Smooth muscle cell (in vitro differentiated cells): Measurements from ENCODE around the gene KCNS1. TPM values are rescaled to one million over a fixed set of nuclear protein-coding genes. Genes with fewer than 3 reads are reported as not detected.

Experiments used
- DNase-seq: peaks from one replicate; lab custom pipeline; 2025; ENCODE audit not compliant: unreplicated experiment; lab: John Stamatoyannopoulos, UW
- H2AFZ ChIP-seq: fragments of 200-600 bp; sonication (generic); 2 replicates; pipeline ENCODE4 v1.6.0; 2016; ENCODE audit warnings: antibody characterized with exemption, low read depth, mild to moderate bottlenecking
- H3F3A ChIP-seq: fragments of 200-600 bp; sonication (generic); 2 replicates; pipeline ENCODE4 v1.6.0; 2017; ENCODE audit warnings: antibody characterized with exemption, low read depth
- H3K27ac ChIP-seq: fragments of 200-600 bp; sonication (generic); 2 replicates; pipeline ENCODE4 v1.5.1; 2016; ENCODE audit warnings: low read depth, mild to moderate bottlenecking
- H3K27me3 ChIP-seq: fragments of 200-600 bp; sonication (generic); 2 replicates; pipeline ENCODE4 v1.6.1; 2016; ENCODE audit warnings: low read depth, mild to moderate bottlenecking
- H3K36me3 ChIP-seq: fragments of 200-600 bp; sonication (generic); 2 replicates; pipeline ENCODE4 v1.5.1; 2016; ENCODE audit warnings: low read depth
- H3K4me1 ChIP-seq: fragments of 200-600 bp; sonication (generic); 2 replicates; pipeline ENCODE4 v1.5.1; 2016; ENCODE audit warnings: low read depth
- H3K4me2 ChIP-seq: fragments of 200-600 bp; sonication (generic); 2 replicates; pipeline ENCODE4 v1.6.0; 2016; ENCODE audit warnings: mild to moderate bottlenecking
- H3K4me3 ChIP-seq: fragments of 200-600 bp; sonication (generic); 2 replicates; pipeline ENCODE4 v1.5.1; 2016; ENCODE audit warnings: mild to moderate bottlenecking
- H3K79me2 ChIP-seq: fragments of 200-600 bp; sonication (generic); 2 replicates; pipeline ENCODE4 v1.6.0; 2016; ENCODE audit warnings: low read depth, mild to moderate bottlenecking
- H3K9ac ChIP-seq: fragments of 200-600 bp; sonication (generic); 2 replicates; pipeline ENCODE4 v1.6.0; 2016; ENCODE audit warnings: low read depth
- H3K9me3 ChIP-seq: fragments of 200-600 bp; sonication (generic); replicated peaks from 2 replicates; pipeline ENCODE4 v1.5.1; 2016; ENCODE audit warnings: low read depth
- H4K20me1 ChIP-seq: fragments of 200-600 bp; sonication (generic); 2 replicates; pipeline ENCODE4 v1.6.0; 2016; ENCODE audit warnings: low read depth
- CTCF ChIP-seq: fragments of 200-600 bp; sonication (generic); IDR thresholded peaks from 2 replicates; pipeline ENCODE4 v1.5.1; 2017; ENCODE audit warnings: borderline replicate concordance, mild to moderate bottlenecking, antibody characterized with exemption; ENCODE audit not compliant: insufficient read depth, poor library complexity, severe bottlenecking
- WGBS: methylation state at CpG from one replicate; pipeline ENCODE4 v1.1.7; 2016; ENCODE audit warnings: low lambda C conversion rate; 5-methylcytosine and 5-hydroxymethylcytosine counted together
- polyA plus RNA-seq: library from polyadenylated mRNA; unstranded; fragments of >200 nt; fragmentation: Nextera tagmentation; extraction: Ambion mirVana; gene quantifications from 2 replicates; pipeline ENCODE4 v1.2.1, GENCODE V29; 2016
- total RNA-seq: library from RNA; depleted of rRNA; stranded (reverse); fragments of >200 nt; gene quantifications from 2 replicates; pipeline ENCODE4 v1.2.3, GENCODE V29; 2014

KCNS1 gene
- total and polyA plus RNA-seq, 2 experiments from 2014 or later = 0.35 to 1.4 TPM

DNA sequence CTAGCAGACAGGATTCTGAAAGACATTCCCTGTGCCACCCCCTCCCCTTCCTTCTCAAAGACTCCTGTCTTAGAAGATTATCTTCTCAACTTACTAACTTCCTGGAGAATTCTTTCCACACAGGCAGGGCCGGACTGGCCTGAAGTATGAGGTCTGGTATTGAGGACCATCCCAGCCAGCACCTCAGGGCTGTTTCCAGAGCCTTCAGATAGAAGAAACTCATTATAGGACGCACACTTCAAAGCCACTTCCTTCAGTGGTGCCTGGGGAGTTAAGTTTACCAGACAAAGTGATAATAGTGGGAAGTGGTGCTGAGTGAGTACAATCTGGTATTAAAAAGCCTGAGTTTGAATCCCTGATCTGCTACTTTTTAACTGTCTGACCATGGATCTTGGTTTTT lies 15.6 kb downstream of the KCNS1 start:
- H3K36me3 ChIP-seq = peaks cover 6% of the 10 kb centered on the region
- 5% methylated on average over 2 of the region's 2 CpGs for WGBS
- H2AFZ ChIP-seq = no peak overlapping the region
- no peak overlapping the region for H3K4me2 ChIP-seq
- peaks cover 8% of the 10 kb centered on the region for H3F3A ChIP-seq
- H3K9me3 ChIP-seq = no peaks in the 10 kb centered on the region
- no peak overlapping the region for H3K27ac ChIP-seq
- no peak for DNase-seq
- no peak overlapping the region for H3K4me3 ChIP-seq
- H3K4me1 ChIP-seq = peaks cover 8% of the 10 kb centered on the region
- H3K9ac ChIP-seq = no peak overlapping the region
- no peaks in the 10 kb centered on the region for H3K27me3 ChIP-seq
- H4K20me1 ChIP-seq = no peaks in the 10 kb centered on the region
- no peaks in the 10 kb centered on the region for H3K79me2 ChIP-seq
- TF ChIP-seq CTCF = no peak

DNA sequence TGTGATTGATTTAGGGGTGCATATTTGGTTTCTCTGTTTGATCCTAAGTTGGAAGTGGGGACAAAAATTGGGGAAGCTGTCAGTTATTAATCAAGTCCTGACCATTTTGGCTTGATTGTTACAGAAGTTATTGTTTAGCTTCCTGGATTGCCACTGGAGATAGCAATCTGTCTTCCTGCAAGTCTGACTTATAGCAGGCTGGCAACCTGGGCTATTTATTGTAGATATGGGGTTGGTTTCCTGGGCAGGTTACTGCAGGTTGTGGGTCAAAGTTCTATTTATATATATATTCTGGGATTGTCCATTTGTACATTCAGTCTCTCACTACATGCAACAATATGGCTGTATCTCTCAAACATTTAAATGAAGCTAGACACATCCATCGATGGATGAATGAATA lies 17.8 kb downstream of the KCNS1 start:
- H3K9ac ChIP-seq = no peak overlapping the region
- H3K4me1 ChIP-seq = peaks cover 8% of the 10 kb centered on the region
- TF ChIP-seq CTCF = no peak
- no peak overlapping the region for H3K4me3 ChIP-seq
- H2AFZ ChIP-seq = no peak overlapping the region
- no peak for DNase-seq
- no peaks in the 10 kb centered on the region for H3K9me3 ChIP-seq
- peaks cover 8% of the 10 kb centered on the region for H3F3A ChIP-seq
- H3K36me3 ChIP-seq = peaks cover 6% of the 10 kb centered on the region
- H3K4me2 ChIP-seq = no peak overlapping the region
- H3K79me2 ChIP-seq = no peaks in the 10 kb centered on the region
- no peaks in the 10 kb centered on the region for H4K20me1 ChIP-seq
- WGBS = 100% methylated on average over 1 of the region's 1 CpG
- H3K27me3 ChIP-seq = no peaks in the 10 kb centered on the region
- H3K27ac ChIP-seq = no peak overlapping the region

GRCh38 chr20:45082468-45082867 lies 18.5 kb downstream of the KCNS1 start:
- Histone ChIP-seq H3K9me3 (no peaks in the 10 kb centered on the region), H3K9ac (no peak overlapping the region), H3K27me3 (no peaks in the 10 kb centered on the region), H2AFZ (no peak overlapping the region), H3K36me3 (peaks cover 6% of the 10 kb centered on the region), H3K4me3 (no peak overlapping the region), H3K79me2 (no peaks in the 10 kb centered on the region), H3F3A (peaks cover 2% of the 10 kb centered on the region), H3K27ac (no peak overlapping the region), H4K20me1 (no peaks in the 10 kb centered on the region), H3K4me1 (peaks cover 2% of the 10 kb centered on the region), H3K4me2 (no peak overlapping the region)
- WGBS = 96% methylated on average over 3 of the region's 3 CpGs
- TF ChIP-seq CTCF = no peak
- no peak for DNase-seq

GRCh38 chr20:45080867-45081624 lies 19.9 kb downstream of the KCNS1 start:
- peak; percentile 42 for TF ChIP-seq CTCF
- H3K9me3 ChIP-seq = no peaks in the 10 kb centered on the region
- 92% methylated on average over 5 of the region's 5 CpGs for WGBS
- H3K27ac ChIP-seq = no peak overlapping the region
- H4K20me1 ChIP-seq = no peaks in the 10 kb centered on the region
- H3K79me2 ChIP-seq = no peaks in the 10 kb centered on the region
- no peaks in the 10 kb centered on the region for H3K4me1 ChIP-seq
- no peak for DNase-seq
- no peaks in the 10 kb centered on the region for H3F3A ChIP-seq
- H3K4me2 ChIP-seq = no peak overlapping the region
- peaks cover 6% of the 10 kb centered on the region for H3K36me3 ChIP-seq
- no peak overlapping the region for H3K4me3 ChIP-seq
- H2AFZ ChIP-seq = no peak overlapping the region
- no peaks in the 10 kb centered on the region for H3K27me3 ChIP-seq
- H3K9ac ChIP-seq = no peak overlapping the region
